BLaER1 treated with 17β-estradiol and CSF1 and Interleukin-3, amounts not matched to agents 10 nM and 100 nM (cell line): ENCODE data around the gene DDI1.

Experiments used
- H3K27ac ChIP-seq, 11 experiments: shearing (Covaris generic); formaldehyde crosslinking; 2 replicates each; pipeline ENCODE4 v1.8.1; 2022
- H3K27me3 ChIP-seq, 11 experiments: shearing (Covaris generic); formaldehyde crosslinking; 2 replicates each; pipeline ENCODE4 v1.8.1; 2022
- H3K36me3 ChIP-seq, 11 experiments: shearing (Covaris generic); formaldehyde crosslinking; 2 replicates each; pipeline ENCODE4 v1.8.1; 2022
- H3K4me1 ChIP-seq, 10 experiments: shearing (Covaris generic); formaldehyde crosslinking; 2 replicates each; pipeline ENCODE4 v1.8.1; 2022
- H3K4me2 ChIP-seq, 11 experiments: shearing (Covaris generic); formaldehyde crosslinking; 2 replicates each; pipeline ENCODE4 v1.8.1; 2022
- H3K4me3 ChIP-seq, 10 experiments: shearing (Covaris generic); formaldehyde crosslinking; 2 replicates each; pipeline ENCODE4 v1.8.1; 2022
- H3K9ac ChIP-seq, 11 experiments: shearing (Covaris generic); formaldehyde crosslinking; 2 replicates each; pipeline ENCODE4 v1.8.1; 2022
- H3K9me3 ChIP-seq, 11 experiments: shearing (Covaris generic); formaldehyde crosslinking; replicated peaks in 1 of 11; 2 replicates each; pipeline ENCODE4 v1.8.1; 2022
- H4K20me1 ChIP-seq, 11 experiments: shearing (Covaris generic); formaldehyde crosslinking; 2 replicates each; pipeline ENCODE4 v1.8.1; 2022
- Cebpa-rat ChIP-seq, 11 experiments: shearing (Covaris generic); IDR thresholded peaks; 2 replicates each; pipeline ENCODE4 v1.8.1; 2022

DDI1 gene

DNA sequence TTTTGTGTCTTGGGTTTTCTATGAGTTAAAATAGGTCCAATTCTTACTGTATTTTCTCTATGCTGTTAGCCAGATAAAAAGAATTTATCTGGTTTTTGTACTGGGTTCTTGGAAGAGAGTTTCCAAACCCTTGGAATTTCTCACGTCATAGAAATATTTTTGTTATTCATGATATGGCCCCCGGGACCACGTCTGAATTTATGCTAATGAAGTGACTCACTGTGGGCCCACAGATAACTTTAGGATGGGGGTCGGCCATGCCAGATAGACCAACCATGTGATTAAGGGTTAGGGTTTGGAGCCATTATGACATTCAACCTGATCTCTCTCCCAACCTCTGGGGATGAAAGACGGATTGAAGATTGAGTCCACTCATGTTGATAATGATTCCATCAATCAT lies 35.6 kb upstream of the DDI1 start:
- TF ChIP-seq Cebpa-rat (IDR thresholded peaks at IDR 0.05) = no peak
- Histone ChIP-seq H3K36me3 (no peaks in the 10 kb centered on the region), H3K9me3 (no peaks in the 10 kb centered on the region), H3K27me3 (no peaks in the 10 kb centered on the region), H3K27ac (no peak overlapping the region), H3K4me2 (no peak overlapping the region), H4K20me1 (no peaks in the 10 kb centered on the region), H3K4me1 (no peaks in the 10 kb centered on the region), H3K4me3 (no peak overlapping the region), H3K9ac (no peak overlapping the region)

DNA sequence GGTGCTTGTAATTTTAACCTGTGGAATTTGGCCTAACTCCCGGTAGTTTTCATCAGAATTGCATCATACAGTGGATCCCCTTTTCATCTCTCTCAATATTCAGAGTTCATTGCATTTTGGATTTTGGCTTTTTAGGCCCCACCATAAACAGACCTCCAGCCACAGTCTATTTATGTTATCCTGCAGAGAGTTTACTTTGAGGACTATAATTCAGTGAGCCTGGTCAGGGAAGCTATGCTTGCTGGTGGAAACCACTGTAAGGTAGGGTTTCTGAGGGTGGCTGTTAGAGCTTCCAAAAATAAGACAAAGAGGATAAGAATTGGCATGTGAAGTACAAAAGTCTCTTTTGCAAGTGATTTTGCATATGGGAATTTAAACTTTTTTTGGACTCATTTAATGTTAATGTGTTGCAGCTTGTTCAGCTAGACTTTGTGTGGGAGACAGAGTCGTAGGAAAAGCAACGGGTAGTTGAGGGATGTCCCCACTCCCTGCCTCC lies 34.8 kb upstream of the DDI1 start:
- no peak for TF ChIP-seq Cebpa-rat (IDR thresholded peaks at IDR 0.05)
- no peak overlapping the region for H3K27ac ChIP-seq
- no peaks in the 10 kb centered on the region for H3K9me3 ChIP-seq

GRCh38 chr11:104003491-104003890 lies 32.9 kb upstream of the DDI1 start:
- Histone ChIP-seq H3K4me3 (no peak overlapping the region), H3K9ac (no peak overlapping the region), H3K4me2 (no peak overlapping the region), H3K9me3 (no peaks in the 10 kb centered on the region), H3K27me3 (no peaks in the 10 kb centered on the region), H4K20me1 (no peaks in the 10 kb centered on the region), H3K27ac (no peak overlapping the region), H3K4me1 (no peaks in the 10 kb centered on the region), H3K36me3 (no peaks in the 10 kb centered on the region)
- no peak for TF ChIP-seq Cebpa-rat (IDR thresholded peaks at IDR 0.05)

More for the DNA sequence above, 34.8 kb upstream of the DDI1 start:
- no peak overlapping the region for H3K4me2 ChIP-seq
- no peaks in the 10 kb centered on the region for H3K4me1 ChIP-seq
- no peaks in the 10 kb centered on the region for H3K27me3 ChIP-seq
- H3K36me3 ChIP-seq = no peaks in the 10 kb centered on the region
- no peak overlapping the region for H3K4me3 ChIP-seq
- H4K20me1 ChIP-seq = no peaks in the 10 kb centered on the region
- no peak overlapping the region for H3K9ac ChIP-seq

DNA sequence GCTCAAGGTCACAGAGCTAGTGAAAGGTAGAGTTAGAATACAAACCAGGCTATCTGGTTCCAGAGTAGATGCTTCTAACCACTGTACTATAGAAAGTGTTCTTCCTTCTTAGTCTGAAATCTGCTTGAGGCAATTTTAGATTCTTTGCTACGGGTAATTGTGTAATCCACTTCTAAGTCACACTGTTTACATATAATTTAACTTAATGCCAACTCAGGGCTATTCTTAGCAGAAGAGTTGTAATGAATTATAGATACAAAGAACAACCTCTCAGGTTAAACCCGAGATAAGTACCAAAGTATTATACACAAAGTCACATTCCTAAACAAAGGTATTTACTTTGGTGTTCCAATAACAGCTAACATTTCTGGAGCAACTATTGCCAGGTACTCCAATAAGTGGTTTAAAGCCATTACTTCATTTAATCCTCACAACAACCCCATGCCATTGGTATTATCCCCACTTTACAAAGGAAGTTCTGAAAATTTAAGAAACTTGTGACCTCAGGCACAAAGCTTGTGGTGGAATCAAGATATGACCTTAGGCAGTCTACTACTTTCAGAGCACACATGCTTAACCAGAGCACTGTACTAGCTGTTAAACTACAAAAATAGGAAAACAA lies 31.1 kb upstream of the DDI1 start:
- no peaks in the 10 kb centered on the region for H3K4me1 ChIP-seq
- no peaks in the 10 kb centered on the region for H4K20me1 ChIP-seq
- no peaks in the 10 kb centered on the region for H3K9me3 ChIP-seq
- no peak overlapping the region for H3K9ac ChIP-seq
- no peak overlapping the region for H3K27ac ChIP-seq
- no peak overlapping the region for H3K4me2 ChIP-seq
- no peak overlapping the region for H3K4me3 ChIP-seq
- H3K27me3 ChIP-seq = no peaks in the 10 kb centered on the region
- TF ChIP-seq Cebpa-rat (IDR thresholded peaks at IDR 0.05) = no peak
- H3K36me3 ChIP-seq = no peaks in the 10 kb centered on the region

DNA sequence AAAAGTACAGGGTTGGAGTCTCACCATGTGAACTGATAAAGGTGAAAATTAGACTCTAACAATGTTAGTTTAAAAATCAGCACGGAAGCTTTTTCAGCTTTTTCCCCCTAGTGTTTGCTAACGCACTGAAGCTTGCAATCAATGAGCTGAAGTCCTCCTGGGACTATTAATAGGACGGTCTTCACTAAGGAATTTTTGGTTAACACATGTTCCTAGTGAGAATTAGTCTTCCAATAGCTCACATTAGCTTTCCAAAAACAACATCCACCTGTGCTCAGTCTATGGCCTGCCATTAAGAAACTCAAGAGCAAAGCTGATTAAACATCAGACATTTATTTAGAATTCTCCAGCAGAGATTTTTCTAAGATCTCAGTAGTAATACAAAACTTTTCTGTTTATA lies 26.7 kb upstream of the DDI1 start:
- Histone ChIP-seq H3K4me2 (no peak overlapping the region), H3K36me3 (no peaks in the 10 kb centered on the region), H3K9me3 (no peaks in the 10 kb centered on the region), H3K4me3 (no peak overlapping the region), H3K27ac (no peak overlapping the region), H3K27me3 (no peaks in the 10 kb centered on the region), H3K9ac (no peak overlapping the region), H3K4me1 (no peaks in the 10 kb centered on the region), H4K20me1 (no peaks in the 10 kb centered on the region)
- no peak for TF ChIP-seq Cebpa-rat (IDR thresholded peaks at IDR 0.05)

DNA sequence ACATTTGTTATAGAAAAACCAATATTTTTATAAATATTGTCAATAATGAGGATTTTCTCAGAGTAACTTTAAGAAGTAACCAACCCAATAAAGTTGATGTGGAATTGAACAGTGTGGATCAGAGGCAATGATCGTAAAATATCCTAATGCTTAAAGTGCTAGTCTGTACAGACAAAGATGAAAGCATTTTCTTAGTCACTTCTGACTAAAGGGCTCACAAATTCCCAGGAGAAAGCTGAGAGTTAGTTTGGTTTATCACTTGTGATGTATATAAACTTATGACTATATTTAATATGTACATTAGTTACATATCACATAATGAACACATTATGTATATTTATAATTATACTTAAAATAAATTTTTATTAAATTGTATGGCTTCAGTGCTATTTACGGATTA lies 25.4 kb upstream of the DDI1 start:
- H3K36me3 ChIP-seq = no peaks in the 10 kb centered on the region
- H3K4me2 ChIP-seq = no peak overlapping the region
- no peak overlapping the region for H3K4me3 ChIP-seq
- no peaks in the 10 kb centered on the region for H4K20me1 ChIP-seq
- no peak overlapping the region for H3K9ac ChIP-seq
- H3K9me3 ChIP-seq = no peaks in the 10 kb centered on the region
- no peak overlapping the region for H3K27ac ChIP-seq
- no peaks in the 10 kb centered on the region for H3K27me3 ChIP-seq
- no peaks in the 10 kb centered on the region for H3K4me1 ChIP-seq
- no peak for TF ChIP-seq Cebpa-rat (IDR thresholded peaks at IDR 0.05)

GRCh38 chr11:104015649-104016415 lies 20.6 kb upstream of the DDI1 start:
- TF ChIP-seq Cebpa-rat (IDR thresholded peaks at IDR 0.05) = no peak
- H3K36me3 ChIP-seq = no peaks in the 10 kb centered on the region
- H3K27me3 ChIP-seq = no peaks in the 10 kb centered on the region
- no peak overlapping the region for H3K4me2 ChIP-seq
- no peak overlapping the region for H3K27ac ChIP-seq
- no peak overlapping the region for H3K9ac ChIP-seq
- no peaks in the 10 kb centered on the region for H3K4me1 ChIP-seq
- H3K9me3 ChIP-seq = no peaks in the 10 kb centered on the region
- no peak overlapping the region for H3K4me3 ChIP-seq
- H4K20me1 ChIP-seq = no peaks in the 10 kb centered on the region

DNA sequence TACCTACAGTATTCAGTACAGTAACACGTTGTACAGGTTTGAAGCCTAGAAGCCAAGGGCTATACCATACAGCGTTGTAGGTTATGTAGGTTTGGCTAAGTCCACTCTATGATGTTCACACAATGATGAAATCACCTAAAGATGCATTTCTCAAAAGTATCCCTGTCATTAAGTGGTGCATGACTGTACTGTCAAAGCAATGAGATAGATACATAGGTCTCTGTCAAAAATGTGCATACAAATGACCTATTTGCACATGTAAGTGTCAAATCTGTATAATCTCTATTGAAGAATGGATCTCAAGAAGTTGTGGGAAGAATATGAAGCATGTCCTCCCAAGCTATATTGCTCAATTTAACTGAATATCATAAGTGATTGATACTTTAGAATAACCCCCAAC lies 11.9 kb upstream of the DDI1 start:
- no peaks in the 10 kb centered on the region for H3K9me3 ChIP-seq
- no peak overlapping the region for H3K9ac ChIP-seq
- H3K36me3 ChIP-seq = no peaks in the 10 kb centered on the region
- H3K4me2 ChIP-seq = no peak overlapping the region
- no peak overlapping the region for H3K27ac ChIP-seq
- no peak for TF ChIP-seq Cebpa-rat (IDR thresholded peaks at IDR 0.05)
- H3K4me1 ChIP-seq = no peaks in the 10 kb centered on the region
- no peaks in the 10 kb centered on the region for H4K20me1 ChIP-seq
- no peaks in the 10 kb centered on the region for H3K27me3 ChIP-seq
- no peak overlapping the region for H3K4me3 ChIP-seq

- H3K9ac ChIP-seq = no peak overlapping the region
- H3K9me3 ChIP-seq = no peaks in the 10 kb centered on the region
- no peak overlapping the region for H3K27ac ChIP-seq
- no peaks in the 10 kb centered on the region for H3K27me3 ChIP-seq
- H3K4me3 ChIP-seq = no peak overlapping the region
- H3K36me3 ChIP-seq = no peaks in the 10 kb centered on the region
- no peaks in the 10 kb centered on the region for H3K4me1 ChIP-seq
- no peak overlapping the region for H3K4me2 ChIP-seq
- H4K20me1 ChIP-seq = no peaks in the 10 kb centered on the region
- TF ChIP-seq Cebpa-rat (IDR thresholded peaks at IDR 0.05) = no peak
Observed at GRCh38 chr11:104028476-104029263, 7.8 kb upstream of the DDI1 start.
